Measurements from ENCODE around the gene DHX57.

The DHX57 gene, protein sequence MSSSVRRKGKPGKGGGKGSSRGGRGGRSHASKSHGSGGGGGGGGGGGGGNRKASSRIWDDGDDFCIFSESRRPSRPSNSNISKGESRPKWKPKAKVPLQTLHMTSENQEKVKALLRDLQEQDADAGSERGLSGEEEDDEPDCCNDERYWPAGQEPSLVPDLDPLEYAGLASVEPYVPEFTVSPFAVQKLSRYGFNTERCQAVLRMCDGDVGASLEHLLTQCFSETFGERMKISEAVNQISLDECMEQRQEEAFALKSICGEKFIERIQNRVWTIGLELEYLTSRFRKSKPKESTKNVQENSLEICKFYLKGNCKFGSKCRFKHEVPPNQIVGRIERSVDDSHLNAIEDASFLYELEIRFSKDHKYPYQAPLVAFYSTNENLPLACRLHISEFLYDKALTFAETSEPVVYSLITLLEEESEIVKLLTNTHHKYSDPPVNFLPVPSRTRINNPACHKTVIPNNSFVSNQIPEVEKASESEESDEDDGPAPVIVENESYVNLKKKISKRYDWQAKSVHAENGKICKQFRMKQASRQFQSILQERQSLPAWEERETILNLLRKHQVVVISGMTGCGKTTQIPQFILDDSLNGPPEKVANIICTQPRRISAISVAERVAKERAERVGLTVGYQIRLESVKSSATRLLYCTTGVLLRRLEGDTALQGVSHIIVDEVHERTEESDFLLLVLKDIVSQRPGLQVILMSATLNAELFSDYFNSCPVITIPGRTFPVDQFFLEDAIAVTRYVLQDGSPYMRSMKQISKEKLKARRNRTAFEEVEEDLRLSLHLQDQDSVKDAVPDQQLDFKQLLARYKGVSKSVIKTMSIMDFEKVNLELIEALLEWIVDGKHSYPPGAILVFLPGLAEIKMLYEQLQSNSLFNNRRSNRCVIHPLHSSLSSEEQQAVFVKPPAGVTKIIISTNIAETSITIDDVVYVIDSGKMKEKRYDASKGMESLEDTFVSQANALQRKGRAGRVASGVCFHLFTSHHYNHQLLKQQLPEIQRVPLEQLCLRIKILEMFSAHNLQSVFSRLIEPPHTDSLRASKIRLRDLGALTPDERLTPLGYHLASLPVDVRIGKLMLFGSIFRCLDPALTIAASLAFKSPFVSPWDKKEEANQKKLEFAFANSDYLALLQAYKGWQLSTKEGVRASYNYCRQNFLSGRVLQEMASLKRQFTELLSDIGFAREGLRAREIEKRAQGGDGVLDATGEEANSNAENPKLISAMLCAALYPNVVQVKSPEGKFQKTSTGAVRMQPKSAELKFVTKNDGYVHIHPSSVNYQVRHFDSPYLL (N-terminal part only)
- 8.1 to 56.9 (median 36.6) reads per million in 17 experiments for total RNA-seq

GRCh38 chr2:38875576-38876367 is at the start of gene DHX57, which contains the start of gene MORN2:
Gene DHX57 (minus strand): TSS chr2:38875934. CDS start chr2:38868405, 7,529 bp downstream.
Gene MORN2 (plus strand): TSS chr2:38875976.
- peak; percentile 82 to 92 (median 88) for DNase-seq

GRCh38 chr2:38922902-38923301 is 47.2 kb upstream of the DHX57 start:
- no peak for DNase-seq

- DNase-seq: no peak
Measured at GRCh38 chr2:38922389-38922788, 46.7 kb upstream of the DHX57 start.

DNA sequence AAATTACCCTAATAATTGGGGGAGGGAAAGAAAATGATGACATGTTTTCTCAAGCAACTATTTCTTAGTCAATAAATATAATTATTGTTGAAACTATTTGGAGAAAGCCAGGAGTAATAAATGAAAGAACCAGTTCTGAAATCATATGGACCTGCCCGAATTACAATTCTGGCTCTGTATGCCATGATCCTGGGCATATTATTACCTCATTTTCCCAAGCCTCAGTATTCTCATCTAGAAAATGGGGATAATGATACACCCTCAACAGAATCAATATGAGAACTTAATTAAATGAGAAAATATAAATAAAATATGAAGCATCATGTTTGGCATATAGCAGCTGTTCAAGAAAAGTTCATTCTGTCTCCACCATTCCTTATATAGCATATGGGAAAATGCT is 36.9 kb upstream of the DHX57 start:
- no peak for DNase-seq

DNA sequence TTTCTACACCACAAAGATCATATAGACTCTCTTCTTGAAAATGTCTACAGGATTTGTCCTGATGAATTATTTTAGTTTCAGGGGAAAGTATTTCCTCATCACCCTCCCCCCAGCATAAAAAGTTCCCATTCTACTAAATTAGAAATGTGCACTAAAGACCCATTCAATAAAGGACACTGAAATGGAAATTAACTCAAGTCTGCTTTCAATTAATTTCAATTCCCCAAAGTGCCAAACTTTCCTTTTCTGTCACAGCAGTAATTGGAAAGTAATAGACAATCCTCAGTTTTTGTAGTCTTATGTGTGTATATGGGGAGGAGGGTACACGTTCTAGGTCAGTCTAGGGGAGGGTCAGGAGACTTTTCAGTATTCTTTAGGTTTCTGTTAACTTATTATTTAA is 35.5 kb upstream of the DHX57 start:
- DNase-seq: no peak

- DNase-seq: no peak
Measured at GRCh38 chr2:38909872-38910271, 34.1 kb upstream of the DHX57 start.

DNA sequence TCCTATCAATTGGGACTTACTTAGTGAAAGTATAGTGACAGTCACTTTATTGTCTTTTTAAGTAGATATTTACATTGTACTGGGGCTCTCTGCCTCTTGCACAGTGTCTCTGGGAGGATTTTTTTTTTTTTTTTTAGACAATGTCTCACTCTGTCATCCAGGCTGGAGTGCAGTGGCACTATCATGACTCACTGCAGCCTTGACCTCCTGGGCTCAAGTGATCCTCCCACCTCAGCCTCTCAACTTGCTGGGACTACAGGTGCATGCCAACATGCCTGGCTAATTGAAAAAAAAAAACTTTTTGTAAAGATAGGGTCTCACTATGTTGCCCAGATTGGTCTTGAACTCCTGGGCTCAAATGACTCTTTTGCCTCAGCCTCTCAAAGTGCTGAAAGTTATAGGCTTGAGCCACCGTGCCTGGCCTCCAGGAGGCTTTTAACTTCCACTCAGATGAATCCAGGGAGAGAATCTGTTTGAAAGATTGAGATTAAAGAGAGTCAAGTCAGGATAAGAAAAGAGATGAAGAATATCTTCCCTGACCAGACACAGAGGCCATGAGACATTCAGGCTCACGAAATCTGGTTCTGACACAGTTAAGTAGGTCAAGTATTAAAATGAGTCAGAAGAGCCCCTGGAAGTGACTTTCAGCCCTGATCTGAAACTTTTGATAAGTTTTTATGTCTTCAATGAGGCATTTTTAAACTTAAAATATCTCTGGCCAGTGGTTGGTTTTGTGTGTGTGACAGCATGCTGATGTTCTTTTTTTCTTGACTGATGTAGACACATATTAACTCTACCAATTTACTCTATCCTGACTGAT is 32.2 kb upstream of the DHX57 start:
- DNase-seq: no peak

GRCh38 chr2:38907242-38907641 is 31.5 kb upstream of the DHX57 start:
- DNase-seq: no peak

GRCh38 chr2:38905251-38905650 is 29.5 kb upstream of the DHX57 start:
- no peak for DNase-seq

DNA sequence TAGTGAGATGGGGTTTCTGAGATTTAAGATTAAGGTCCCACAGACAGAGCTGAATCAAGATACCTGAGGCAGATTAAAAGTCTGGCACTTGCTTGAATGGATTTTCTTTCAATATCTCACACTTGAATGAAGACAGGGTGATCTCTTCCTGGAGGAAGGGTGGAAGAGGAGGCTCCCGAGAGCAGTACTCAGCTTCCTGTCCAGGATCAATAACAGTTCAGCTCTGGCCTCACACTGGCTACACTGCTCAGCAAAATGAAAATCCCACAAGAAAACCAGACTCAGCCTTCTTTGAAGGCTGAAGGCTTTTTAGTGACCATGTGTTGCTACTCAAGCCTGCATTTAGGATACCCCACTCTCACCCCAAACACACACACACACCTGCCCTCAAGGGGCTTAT is 25.0 kb upstream of the DHX57 start:
- no peak for DNase-seq

- DNase-seq: peak in 2 of 4 experiments; percentile 31 to 33
Measured at GRCh38 chr2:38898256-38898655, 22.5 kb upstream of the DHX57 start.

- DNase-seq: no peak
Measured at GRCh38 chr2:38892819-38893218, 17.1 kb upstream of the DHX57 start.

DNA sequence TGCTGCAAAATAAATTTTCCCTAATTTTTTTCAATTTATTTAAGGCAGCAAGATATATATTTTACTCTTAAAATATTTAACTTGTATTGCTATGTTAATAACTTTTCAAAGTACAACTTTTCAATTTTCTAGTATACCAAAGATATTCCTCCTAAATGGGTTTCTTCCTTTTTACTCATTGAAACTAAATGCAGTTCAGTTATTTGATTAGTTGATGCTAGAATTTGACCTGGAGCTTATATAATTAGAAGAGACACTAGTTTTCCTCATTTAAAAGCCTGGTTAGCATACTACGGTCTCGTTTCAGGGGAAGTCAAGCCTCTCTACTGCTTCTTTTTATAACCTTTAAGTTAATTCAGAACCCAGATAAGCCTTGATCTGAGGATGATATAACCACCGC is 13.8 kb upstream of the DHX57 start, which contains the start of gene ARHGEF33:
TSS of gene ARHGEF33 (plus strand) at position 301 of the 400 bp plus-strand sequence. CDS start 29,573 bp downstream, outside the sequence.
- no peak for DNase-seq

- DNase-seq: no peak
Measured at GRCh38 chr2:38889045-38889444, 13.3 kb upstream of the DHX57 start.

- DNase-seq: no peak
Measured at GRCh38 chr2:38887902-38888554, 12.3 kb upstream of the DHX57 start.

DNA sequence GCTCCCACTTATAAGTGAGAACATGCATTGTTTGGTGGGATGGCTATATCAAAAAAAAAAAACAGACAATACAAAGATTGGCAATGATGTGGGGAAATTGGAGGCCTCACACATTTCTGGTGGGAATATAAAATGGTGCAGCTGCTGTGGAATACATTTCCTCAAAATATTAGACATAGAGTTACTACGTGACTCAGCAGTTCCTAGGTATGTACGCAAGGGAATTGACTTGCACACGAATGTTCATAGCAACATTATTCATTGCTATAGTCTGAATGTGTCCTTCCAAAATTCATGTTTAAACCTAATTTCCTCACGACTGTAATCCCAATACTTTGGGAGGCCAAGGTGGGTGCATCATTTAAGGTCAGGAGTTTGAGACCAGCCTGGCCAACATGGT is 11.6 kb upstream of the DHX57 start:
- peak in 2 of 4 experiments; percentile 25 to 27 for DNase-seq

DNA sequence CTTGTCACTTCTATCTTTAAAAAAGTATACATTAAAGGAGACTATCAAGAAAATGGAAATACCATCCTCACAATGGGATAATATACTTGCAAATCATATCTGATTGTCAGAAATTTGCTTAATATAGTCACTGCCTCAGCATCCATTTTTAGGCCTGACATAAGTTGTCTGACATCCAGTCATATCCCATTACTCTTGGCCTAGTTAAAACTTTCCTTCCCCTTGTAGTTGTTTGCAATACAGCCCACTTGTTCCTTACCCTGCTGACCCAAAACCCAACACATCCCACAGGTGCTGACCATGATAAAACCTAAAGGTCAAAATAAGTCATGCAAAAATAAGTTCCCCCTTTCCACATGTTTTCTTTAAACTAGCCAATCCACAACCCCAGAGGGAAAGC is 10.3 kb upstream of the DHX57 start:
- DNase-seq: peak; percentile 26 to 78 (median 54)

- DNase-seq: no peak
Measured at GRCh38 chr2:38876407-38876806, 673 bp upstream of the DHX57 start.

DNA sequence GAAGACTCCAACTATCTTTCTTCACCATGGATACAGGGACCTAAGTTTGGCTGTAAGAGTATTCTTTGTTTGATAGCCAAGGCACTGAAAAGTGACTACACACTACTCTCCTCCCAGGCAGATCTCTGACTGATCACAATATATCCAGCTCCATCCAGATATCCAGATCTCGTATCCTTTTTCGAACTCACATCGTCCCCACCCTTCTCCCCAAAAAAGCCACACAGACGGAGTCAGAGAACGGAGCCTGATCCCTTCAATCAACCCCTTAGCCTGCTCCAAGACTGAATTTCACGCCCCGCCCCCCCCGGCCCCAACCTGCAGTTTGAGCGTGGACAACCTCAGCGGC is 533 bp downstream of the DHX57 start:
- peak in 1 of 4 experiments; percentile 5 for DNase-seq

- DNase-seq: no peak
Measured at GRCh38 chr2:38873763-38874162, 2.0 kb downstream of the DHX57 start.

Data from suppressor macrophage (primary cell).